DND-41 (cell line): ENCODE results near the gene DCDC1.
A peak's percentile ranks its signal among the peaks of the same experiment; 100 is the strongest.

Experiments used
- ATAC-seq: fragments of 200-7000 bp; cut with Tn5 transposase; 3 replicates; pipeline ENCODE4 v1.9.1; 2021; ENCODE audit warnings: low read depth; ENCODE audit not compliant: insufficient read depth
- DNase-seq: peaks from one replicate; pipeline ENCODE4 v3.0.0-alpha.2; 2020
- H2AFZ ChIP-seq: 2 replicates; pipeline ENCODE4 v1.6.0; 2012; ENCODE audit warnings: low read depth, low read length
- H3K27ac ChIP-seq: 2 replicates; pipeline ENCODE4 v1.5.1; 2012; ENCODE audit warnings: low read length, inconsistent platforms
- H3K27me3 ChIP-seq: fragments of 200-600 bp; sonication (generic); 2 replicates; pipeline ENCODE4 v1.6.0; 2012; ENCODE audit warnings: low read length, mild to moderate bottlenecking, inconsistent platforms; ENCODE audit not compliant: insufficient read depth, poor library complexity
- H3K36me3 ChIP-seq: 2 replicates; pipeline ENCODE4 v1.5.1; 2012; ENCODE audit warnings: low read length, inconsistent platforms; ENCODE audit not compliant: insufficient read depth
- H3K4me1 ChIP-seq: 2 replicates; pipeline ENCODE4 v1.5.1; 2012; ENCODE audit warnings: mild to moderate bottlenecking, low read length; ENCODE audit not compliant: insufficient read depth
- H3K4me2 ChIP-seq: 2 replicates; pipeline ENCODE4 v1.6.0; 2012; ENCODE audit warnings: mild to moderate bottlenecking, moderate library complexity, low read length, inconsistent platforms; ENCODE audit not compliant: insufficient read depth
- H3K4me3 ChIP-seq, 2 experiments: fragments of 200-600 bp in 1 of 2; shearing (Covaris generic) in 1 of 2; 2 replicates each; pipeline ENCODE4 v1.5.1; 2012 to 2016; ENCODE audit warnings: inconsistent platforms in 2 of 2, low read length in 2 of 2, mild to moderate bottlenecking in 2 of 2, low read depth in 1 of 2, moderate library complexity in 1 of 2
- H3K79me2 ChIP-seq: 2 replicates; pipeline ENCODE4 v1.6.0; 2012; ENCODE audit warnings: low read length, inconsistent platforms; ENCODE audit not compliant: insufficient read depth
- H3K9ac ChIP-seq: 2 replicates; pipeline ENCODE4 v1.6.0; 2012; ENCODE audit warnings: low read depth, mild to moderate bottlenecking, inconsistent platforms, low read length, moderate library complexity
- H3K9me3 ChIP-seq: 2 replicates; pipeline ENCODE4 v1.5.1; 2012; ENCODE audit warnings: low read length, moderate library complexity, mild to moderate bottlenecking, inconsistent platforms; ENCODE audit not compliant: insufficient read depth, severe bottlenecking
- H4K20me1 ChIP-seq: 2 replicates; pipeline ENCODE4 v1.6.0; 2012; ENCODE audit warnings: low read length; ENCODE audit not compliant: insufficient read depth
- CTCF ChIP-seq: IDR thresholded peaks from 2 replicates; pipeline ENCODE4 v1.5.1; 2012; ENCODE audit warnings: borderline replicate concordance, low read length, moderate library complexity, mild to moderate bottlenecking; ENCODE audit not compliant: poor library complexity, severe bottlenecking; ENCODE audit errors: extremely low read depth
- EZH2 ChIP-seq: IDR thresholded peaks from 3 replicates; pipeline ENCODE4 v1.6.1; 2012; ENCODE audit warnings: borderline replicate concordance, low read depth, mild to moderate bottlenecking, moderate library complexity, low read length, inconsistent platforms; ENCODE audit not compliant: severe bottlenecking

Gene DCDC1

GRCh38 chr11:31243706-31244105 lies 125.8 kb downstream of the DCDC1 start:
- no peak for TF ChIP-seq EZH2
- TF ChIP-seq CTCF = no peak

GRCh38 chr11:31240340-31240904 lies 129.1 kb downstream of the DCDC1 start:
- Histone ChIP-seq H2AFZ (no peak overlapping the region), H3K4me1 (no peaks in the 10 kb centered on the region), H3K9me3 (no peaks in the 10 kb centered on the region), H3K27ac (no peak overlapping the region), H3K79me2 (no peaks in the 10 kb centered on the region), H4K20me1 (no peaks in the 10 kb centered on the region), H3K36me3 (no peaks in the 10 kb centered on the region), H3K4me3 (no peak overlapping the region), H3K27me3 (no peaks in the 10 kb centered on the region), H3K4me2 (no peak overlapping the region), H3K9ac (no peak overlapping the region)
- ATAC-seq (peak; percentile 76), DNase-seq (peak; percentile 29)
- TF ChIP-seq EZH2 = no peak
- TF ChIP-seq CTCF = peak; percentile 73

More at GRCh38 chr11:31243706-31244105, 125.8 kb downstream of the DCDC1 start:
- H3K27ac ChIP-seq = no peak overlapping the region
- DNase-seq = no peak
- H3K79me2 ChIP-seq = no peaks in the 10 kb centered on the region
- no peak overlapping the region for H3K4me3 ChIP-seq
- H2AFZ ChIP-seq = no peak overlapping the region
- H3K27me3 ChIP-seq = no peaks in the 10 kb centered on the region
- no peaks in the 10 kb centered on the region for H4K20me1 ChIP-seq
- no peaks in the 10 kb centered on the region for H3K9me3 ChIP-seq
- no peaks in the 10 kb centered on the region for H3K36me3 ChIP-seq
- no peaks in the 10 kb centered on the region for H3K4me1 ChIP-seq
- no peak overlapping the region for H3K4me2 ChIP-seq
- ATAC-seq = no peak
- no peak overlapping the region for H3K9ac ChIP-seq

- H4K20me1 ChIP-seq = no peaks in the 10 kb centered on the region
- ATAC-seq (no peak), DNase-seq (no peak)
- H3K4me3 ChIP-seq = no peak overlapping the region
- no peaks in the 10 kb centered on the region for H3K36me3 ChIP-seq
- no peaks in the 10 kb centered on the region for H3K9me3 ChIP-seq
- no peaks in the 10 kb centered on the region for H3K27me3 ChIP-seq
- no peaks in the 10 kb centered on the region for H3K4me1 ChIP-seq
- no peak overlapping the region for H2AFZ ChIP-seq
- H3K9ac ChIP-seq = no peak overlapping the region
- H3K27ac ChIP-seq = no peak overlapping the region
- TF ChIP-seq CTCF = no peak
- TF ChIP-seq EZH2 = no peak
- no peak overlapping the region for H3K4me2 ChIP-seq
- no peaks in the 10 kb centered on the region for H3K79me2 ChIP-seq
Observed at GRCh38 chr11:31237819-31238760, 131.4 kb downstream of the DCDC1 start.
